ENCODE measurements around the gene ARHGEF25.
"Not testable (repeated sequence)": the region's sequence is repeated elsewhere in the genome, so short reads cannot be mapped to it uniquely, and the experiment has no call there.

The ARHGEF25 gene

DNA sequence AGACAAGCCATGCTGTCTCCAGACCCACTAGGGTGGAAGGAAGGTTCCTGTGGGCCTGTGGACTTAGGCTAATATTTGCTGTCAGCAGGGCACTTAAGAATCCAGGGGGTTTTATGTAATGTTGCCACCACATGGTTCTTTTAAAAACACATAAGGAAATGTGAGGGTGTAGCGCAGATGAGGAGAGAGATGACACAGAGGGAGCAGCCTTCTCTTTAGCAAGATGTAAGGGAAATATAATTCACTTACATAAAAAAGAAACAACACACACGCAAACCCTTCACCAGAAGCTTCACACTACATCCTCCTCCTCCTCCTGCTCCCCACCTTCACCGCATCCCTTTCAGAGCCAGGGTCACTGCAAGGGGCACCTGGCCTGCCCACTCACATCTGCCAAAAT lies 25.1 kb upstream of the ARHGEF25 start:
- DNase-seq, result no peak

DNA sequence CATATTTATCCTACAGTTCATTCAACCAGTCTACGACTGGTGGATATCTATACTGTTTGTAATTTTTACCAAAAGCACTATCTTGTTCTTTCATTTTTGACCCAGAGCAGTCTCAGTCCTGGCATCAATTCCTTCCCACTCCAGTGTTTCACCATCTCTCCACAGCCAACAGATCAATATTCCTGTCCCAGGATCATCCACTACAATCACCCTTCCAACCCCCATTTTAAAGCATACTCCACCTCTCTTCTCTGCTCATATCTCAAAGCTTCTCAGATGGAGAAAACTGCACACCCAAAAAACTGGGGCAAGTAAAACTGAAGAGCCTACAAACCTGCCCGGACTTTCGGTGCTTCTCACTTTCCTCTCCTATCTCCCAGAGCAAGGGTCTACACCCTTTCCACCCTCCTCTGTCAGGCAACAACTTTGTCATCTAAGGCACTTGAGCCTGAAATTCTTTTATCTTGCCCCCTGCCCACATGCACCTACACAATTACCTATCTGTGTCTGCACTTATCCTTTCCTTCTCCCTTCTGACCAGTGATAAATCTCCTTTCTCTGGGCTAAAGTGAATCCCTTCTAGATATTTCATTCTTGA lies 24.3 kb upstream of the ARHGEF25 start:
- no peak for DNase-seq

DNA sequence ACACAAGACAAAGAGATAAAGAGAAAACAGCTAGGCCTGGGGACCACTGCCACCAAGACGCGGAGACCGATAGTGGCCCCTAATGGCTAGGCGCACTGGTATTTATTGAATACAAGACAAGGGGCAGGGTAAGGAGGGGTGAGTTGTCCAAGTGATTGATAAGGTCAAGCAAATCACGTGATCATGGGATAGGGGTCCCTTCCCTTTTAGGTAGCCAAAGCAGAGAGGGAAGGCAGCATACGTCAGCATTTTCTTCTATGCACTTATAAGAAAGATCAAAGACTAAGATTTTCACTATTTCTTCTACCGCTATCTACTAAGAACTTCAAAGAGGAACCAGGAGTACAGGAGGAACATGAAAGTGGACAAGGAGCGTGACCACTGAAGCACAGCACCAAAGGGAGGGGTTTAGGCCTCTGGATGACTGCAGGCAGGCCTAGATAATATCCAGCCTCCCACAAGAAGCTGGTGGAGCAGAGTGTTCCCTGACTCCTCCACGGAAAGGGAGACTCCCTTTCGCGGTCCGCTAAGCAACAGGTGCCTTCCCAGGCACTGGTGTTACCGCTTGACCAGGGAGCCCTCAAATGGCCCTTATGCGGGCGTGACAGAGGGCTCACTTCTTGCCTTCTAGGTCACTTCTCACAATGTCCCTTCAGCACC lies 22.2 kb upstream of the ARHGEF25 start:
- DNase-seq, result not testable (repeated sequence)

DNA sequence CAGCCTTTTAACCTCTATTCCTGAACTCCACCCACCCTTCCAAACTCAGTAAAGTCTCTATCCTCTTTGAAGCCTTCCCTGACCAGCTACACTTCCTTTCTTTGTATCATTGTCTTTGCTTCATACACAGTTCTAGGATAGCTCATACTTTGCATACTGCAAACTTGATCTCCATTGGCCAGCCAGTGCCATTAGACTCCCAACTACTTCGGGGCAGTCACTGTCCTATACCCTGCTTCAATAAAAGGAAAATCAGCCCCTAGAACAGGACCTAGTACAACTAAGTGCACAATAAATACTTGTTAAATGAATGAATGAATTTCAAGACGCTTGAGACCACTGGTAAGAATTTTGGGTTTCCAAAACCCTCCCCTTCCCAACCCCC lies 20.8 kb upstream of the ARHGEF25 start:
- DNase-seq, result no peak

DNA sequence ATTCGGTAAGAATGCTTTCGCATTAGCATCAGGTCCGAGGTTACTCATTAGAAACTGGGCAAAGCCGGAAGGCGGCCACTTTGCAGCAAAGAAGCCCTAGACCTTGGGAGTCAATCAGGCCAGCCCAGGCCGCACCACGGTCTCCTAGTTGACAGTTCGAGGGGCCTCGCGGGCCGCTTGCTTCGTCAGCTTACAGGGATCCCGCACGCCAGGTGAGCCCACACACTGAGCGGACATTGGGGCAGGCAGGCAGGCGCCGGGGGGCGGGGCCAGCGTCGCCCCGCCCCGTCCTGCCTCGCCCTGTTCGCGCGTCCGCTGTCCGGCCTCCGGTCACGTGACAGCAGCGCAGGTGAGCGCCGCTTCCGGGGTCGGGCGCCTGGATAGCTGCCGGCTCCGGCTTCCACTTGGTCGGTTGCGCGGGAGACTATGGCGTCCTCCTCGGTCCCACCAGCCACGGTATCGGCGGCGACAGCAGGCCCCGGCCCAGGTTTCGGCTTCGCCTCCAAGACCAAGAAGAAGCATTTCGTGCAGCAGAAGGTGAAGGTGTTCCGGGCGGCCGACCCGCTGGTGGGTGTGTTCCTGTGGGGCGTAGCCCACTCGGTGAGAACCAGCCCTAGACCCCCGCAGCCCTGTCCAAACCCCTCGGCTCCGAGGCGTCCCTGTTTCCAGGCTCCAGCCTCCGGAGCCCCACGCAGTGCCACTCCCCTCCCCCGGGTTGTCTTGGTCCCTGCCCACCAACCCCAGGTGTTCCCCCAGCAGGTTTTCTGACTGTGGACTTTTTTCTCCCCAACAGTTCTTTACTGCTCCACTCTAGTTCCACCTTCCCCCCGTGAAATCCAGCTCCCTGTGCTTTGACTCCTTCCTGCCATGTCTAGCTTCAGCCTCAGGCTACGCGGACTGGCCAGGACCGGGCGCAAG lies 20.1 kb upstream of the ARHGEF25 start, which contains the start of gene PIP4K2C:
Gene PIP4K2C (plus strand): TSS at position 329 of the 918 bp plus-strand sequence. CDS start 98 bp downstream, at position 427.
- DNase-seq, result peak; percentile 89

DNA sequence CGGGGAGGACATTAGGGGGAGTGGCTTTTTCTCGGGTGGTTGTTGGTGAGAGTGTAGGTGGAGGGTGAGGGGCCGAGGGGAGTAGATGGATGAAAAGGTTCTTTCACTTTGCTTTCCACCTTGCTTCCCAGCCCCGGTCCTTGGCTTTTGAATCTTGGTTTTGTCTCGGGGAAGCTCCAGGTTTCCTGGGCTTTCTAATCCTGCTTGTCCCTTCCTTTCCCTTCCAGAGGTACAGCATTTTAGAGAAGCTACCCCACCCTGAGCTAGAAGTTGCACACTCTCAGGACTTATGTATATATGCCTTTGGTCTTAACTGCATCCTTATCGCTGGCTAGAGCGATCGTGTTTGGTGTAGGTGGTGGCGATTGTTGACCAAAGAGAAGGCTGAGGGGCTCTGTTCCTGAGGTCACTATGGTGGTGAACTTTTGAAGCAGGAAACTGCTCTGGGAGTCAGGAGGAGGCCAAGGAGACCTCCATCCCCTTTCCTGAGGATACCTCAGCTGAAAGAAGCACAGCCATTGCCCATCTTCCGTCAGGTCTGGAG lies 19.4 kb upstream of the ARHGEF25 start:
- DNase-seq, result peak; percentile 26

DNA sequence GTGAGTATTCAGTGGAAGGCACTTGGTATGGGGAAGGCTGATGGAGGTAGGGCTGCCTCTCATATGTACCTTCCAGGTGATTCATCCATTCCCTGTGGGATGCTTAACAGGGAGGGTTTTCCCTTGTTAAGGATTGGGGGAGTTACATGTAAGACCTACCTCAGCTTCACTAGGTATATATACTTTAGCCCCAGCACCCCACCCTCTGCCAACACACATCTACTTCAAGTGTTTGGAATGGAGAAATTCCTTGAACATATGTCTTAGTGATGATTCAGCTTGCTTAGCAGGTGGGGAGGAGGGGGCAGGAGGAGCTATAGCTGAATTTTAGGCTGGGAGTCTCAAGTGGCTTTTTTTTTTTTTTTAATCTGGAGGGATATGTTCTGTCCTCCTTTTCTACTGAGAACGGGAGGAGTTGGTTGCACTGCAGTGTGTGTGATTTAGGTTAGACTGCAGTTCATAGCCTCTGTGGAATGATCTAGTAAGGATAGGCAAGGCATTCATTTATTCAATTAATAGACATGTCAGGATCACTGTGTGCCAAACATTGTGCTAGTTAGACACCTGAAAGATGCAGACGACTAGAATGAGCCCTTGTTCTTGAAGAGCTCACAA lies 18.6 kb upstream of the ARHGEF25 start:
- peak; percentile 67 for DNase-seq

DNA sequence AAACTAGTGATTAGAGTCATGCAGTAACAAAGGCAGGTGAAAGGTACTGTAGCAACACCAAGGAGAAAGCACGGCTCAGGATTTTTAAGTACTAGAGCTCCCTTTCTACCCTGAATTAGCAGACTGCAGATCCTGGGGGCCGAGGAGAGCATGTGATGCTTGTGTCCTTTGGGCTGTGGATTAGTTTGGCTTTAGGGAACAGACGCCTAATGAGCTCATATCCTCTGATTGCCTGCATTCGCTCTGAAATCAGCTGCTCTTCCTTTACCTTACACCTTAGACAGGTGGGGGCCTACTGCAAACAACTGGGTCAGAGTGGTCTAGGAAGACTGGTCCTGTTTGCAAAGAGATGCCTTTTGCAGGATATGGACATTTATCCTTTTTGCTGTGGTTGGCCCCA lies 18.0 kb upstream of the ARHGEF25 start:
- no peak for DNase-seq

DNA sequence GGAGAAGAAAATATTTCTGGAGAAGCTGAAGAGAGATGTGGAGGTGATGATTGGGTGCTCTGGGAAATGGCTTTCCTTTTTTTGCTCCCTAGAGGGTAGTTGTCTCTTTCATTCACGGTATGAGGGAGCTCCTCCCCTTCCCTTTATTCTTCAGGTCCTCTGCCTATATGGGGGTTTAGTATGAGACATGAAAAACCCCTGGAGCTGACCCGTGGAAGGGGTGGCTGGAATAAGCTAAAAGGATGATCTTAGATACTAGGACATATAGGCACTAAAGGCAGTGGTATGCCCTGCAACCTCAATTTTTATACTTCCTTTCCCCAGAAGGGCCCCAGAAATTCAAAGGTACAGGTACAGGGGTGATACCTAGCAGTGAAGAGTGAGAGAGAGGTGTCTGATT lies 10.8 kb upstream of the ARHGEF25 start:
- DNase-seq, result no peak

DNA sequence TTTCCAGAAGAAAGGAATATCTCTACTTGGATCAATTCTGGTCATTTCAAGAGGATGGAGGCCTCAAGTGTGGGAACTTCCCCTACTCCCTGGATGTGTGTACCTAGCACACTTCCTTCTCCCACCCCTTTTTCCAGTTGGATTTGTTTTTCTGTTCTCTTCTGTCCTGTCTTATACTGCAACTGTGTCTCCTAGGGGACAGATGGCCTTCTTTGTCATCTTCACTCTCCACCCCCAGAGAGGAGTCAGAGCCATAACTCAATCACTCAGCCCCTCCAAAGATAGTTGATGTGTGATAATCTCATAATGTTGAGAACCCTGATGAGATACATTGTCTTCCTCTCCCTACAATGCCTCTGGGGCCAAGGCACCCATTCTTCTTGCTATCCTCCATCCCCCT lies 8.7 kb upstream of the ARHGEF25 start:
- no peak for DNase-seq

DNA sequence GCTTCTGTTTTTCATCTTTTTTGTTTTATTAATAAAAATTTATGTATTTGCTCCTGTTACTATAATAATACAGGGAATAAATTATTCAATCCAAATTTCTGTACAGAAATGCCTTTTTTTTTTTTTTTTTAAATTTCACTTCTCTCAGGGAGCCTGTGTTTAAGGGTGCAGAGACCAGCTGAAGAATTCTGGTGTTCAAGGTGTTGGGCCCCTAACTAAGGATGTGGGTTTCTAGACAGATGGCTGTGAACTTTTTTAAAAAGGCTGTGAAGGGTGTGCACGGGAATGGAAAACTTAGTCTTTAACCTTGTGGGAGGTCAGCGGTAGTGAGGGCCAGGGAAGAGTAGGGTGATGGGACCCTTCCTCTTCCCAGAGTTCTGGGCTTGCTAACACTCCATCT lies 7.9 kb upstream of the ARHGEF25 start:
- no peak for DNase-seq

DNA sequence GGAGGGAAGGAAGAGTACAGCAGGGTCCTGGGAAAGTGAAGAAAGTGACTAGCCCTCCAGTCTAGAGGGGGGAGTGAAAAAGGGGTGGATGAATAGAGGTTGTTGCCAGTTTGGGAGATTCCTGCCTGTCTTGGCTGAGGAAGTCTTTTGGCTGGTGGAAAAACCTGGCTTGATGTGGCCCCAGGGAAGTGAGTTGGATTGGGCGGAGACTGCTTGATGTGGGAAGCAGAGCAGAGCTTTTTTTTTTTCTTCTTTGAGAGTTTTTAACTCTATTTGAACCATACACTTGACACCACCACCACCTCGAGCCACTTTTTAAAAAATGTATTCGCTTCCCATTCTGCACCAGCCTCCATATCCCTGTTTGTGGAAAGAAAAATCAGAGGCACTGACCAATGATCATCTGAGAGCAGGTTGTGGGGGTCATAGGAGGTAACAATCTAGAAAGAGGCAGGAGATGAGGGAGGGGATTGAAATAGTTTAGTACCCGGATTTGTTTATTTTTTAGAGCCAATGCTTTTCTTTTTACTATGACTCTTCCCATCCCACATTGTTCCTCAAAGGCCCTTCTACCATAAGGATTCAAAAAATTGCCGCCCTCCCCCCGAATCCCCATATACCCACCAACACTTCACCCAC lies 7.3 kb upstream of the ARHGEF25 start:
- DNase-seq, result peak; percentile 82

DNA sequence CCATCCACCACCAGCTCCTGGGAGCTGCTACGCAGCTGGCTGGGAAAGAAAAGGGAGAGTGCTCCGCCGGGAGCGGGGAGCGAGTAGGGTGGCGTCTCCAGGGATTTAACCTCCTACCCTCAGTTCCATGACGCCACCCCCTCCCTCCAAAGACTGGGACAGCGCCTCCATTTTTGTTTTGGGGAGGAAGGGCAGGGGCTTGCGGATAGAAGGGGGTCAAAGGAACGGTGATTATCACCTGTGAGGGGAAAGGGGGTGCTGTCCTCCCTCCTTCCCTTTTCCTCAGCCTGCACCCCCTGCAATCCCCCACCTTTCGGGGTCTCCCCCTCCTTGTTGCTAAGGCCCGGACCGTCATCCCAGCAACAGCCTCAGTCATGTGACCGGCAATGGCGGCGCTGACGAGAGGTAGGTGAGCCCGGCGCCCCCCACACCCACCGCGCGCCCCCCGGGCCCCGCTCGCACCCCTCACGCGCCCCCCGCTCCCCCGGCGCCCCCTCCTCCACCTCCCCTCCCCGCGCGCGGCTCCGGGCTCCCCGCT lies 6.7 kb upstream of the ARHGEF25 start, which contains the start of gene DTX3:
Gene DTX3 (plus strand): TSS at position 371 of the 538 bp plus-strand sequence. CDS start 1,694 bp downstream, outside the sequence.
- DNase-seq, result peak; percentile 22

DNA sequence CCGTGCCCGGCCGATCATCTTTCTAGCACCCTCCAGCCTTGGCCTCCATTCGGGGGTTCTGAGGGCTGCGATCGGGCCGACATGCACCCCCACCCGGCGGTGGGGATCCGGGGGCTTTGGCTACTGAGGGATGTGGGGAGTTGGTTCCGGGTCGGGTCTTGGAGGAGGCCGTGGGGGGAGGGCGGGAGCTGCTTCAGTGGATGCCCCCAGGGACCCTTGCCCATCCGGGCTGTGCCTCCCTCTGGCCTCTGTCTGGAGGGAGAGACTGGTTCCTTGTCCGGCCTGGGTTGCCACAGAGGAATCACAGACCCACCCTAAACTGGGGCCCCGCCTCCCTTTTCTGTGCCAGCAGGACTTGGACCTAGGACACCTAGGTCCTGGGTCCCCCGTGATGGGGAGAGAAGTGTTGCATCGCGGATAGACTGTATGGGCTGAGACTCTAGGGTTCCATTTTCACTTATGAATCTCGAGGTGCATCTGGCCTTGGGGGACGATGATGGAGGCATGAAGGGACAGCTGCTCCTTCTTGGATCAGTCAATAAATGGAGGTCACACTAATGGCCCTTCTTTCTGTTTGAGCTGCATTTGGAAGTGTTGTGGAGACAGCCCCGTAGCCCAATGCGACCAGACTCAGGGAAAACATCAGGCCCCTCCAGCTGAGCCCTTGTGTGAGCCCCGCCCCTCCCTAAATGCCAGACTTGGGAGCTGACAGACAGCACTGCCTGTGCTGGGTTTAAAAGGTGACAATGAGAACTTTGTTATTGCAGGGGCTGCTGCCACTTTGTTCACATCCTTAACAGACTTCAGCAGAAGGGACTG lies 6.0 kb upstream of the ARHGEF25 start:
- DNase-seq, result peak; percentile 24

DNA sequence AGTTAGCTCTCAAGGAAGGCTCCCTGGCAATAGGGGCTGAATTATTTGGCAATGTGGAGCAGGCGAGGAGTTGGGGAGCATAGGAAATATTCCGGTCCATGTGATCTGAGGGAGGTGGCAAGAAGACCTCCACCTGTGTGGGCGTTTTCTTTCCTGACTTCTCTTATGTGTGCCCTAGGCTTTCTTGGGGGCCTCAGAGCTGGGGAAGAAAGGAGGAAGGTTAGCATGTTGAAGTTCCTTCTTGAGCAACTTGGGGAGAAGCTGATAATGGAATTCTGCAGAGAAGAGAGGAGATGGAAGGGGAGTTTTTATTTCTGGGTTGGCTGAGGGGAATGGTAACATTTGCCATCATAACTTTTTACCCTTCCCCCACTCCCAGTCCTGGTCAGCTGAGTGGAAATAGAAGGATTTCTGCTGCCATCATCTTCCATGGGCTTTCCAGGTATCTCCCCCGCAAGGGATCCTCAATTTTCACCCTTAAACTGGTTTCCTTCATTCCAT lies 5.4 kb upstream of the ARHGEF25 start:
- no peak for DNase-seq

DNA sequence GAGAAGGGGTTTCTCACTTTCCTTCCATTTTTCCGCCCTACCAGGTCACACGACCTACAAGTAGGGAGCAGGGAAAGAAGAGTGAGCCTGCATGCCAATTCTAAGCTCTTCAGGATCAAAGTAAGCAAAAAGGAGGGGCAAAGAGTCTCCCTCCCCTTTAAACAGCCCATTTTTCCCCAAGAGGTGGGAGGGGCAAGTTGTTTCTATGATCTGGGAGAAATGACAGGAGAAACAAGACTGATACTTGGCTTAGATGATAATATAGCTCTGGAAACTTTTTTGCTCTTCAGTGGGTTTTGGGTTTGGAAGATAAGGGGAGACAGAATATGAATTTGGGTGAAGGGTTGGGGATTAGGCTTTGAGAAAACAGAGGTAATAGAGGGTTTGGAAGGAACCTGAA lies 4.8 kb upstream of the ARHGEF25 start:
- DNase-seq, result no peak

DNA sequence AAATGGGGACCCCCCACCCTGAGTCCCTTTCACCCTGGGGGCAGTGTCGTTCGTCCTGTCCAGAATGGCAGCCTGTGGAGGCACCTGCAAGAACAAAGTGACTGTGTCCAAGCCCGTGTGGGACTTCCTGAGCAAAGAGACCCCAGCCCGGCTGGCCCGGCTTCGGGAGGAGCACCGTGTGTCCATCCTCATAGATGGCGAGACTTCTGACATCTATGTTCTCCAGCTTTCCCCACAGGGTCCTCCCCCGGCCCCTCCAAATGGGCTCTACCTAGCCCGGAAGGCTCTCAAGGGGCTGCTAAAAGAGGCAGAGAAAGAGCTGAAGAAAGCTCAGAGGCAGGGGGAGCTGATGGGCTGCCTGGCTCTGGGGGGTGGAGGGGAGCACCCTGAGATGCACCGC lies 4.4 kb upstream of the ARHGEF25 start:
- no peak for DNase-seq

DNA sequence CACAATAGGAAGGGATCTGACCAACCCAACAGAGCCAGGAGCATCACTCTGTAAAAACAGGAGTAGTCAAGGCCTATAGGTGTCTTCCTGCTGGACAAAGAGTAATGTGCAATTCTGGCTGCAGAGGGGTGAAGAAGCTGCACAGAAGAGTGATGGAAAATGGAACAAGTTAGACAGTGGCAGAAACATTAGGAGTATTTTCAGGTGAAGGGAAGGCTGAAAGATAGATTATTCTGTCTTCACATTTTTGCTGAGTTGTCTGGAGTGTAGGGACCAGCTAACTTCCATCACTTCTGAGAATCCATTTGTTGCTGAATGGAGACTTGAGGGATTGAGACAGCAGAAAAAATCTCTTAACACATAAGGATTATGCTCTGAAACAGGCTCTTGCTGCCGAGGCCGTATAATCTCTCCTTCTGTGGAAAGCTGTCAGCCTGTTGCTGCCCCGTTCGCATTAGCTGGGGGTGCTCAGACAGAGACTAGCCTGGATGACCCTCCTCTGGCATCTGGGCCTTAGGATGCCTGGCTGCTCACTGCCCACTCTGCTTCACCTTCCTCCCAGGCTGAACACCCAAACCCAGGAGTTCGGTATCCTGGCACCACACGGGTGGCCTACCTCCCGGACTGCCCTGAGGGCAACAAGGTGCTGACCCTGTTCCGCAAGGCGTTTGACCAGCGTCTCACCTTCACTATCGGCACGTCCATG lies 3.1 kb upstream of the ARHGEF25 start:
- DNase-seq, result no peak

DNA sequence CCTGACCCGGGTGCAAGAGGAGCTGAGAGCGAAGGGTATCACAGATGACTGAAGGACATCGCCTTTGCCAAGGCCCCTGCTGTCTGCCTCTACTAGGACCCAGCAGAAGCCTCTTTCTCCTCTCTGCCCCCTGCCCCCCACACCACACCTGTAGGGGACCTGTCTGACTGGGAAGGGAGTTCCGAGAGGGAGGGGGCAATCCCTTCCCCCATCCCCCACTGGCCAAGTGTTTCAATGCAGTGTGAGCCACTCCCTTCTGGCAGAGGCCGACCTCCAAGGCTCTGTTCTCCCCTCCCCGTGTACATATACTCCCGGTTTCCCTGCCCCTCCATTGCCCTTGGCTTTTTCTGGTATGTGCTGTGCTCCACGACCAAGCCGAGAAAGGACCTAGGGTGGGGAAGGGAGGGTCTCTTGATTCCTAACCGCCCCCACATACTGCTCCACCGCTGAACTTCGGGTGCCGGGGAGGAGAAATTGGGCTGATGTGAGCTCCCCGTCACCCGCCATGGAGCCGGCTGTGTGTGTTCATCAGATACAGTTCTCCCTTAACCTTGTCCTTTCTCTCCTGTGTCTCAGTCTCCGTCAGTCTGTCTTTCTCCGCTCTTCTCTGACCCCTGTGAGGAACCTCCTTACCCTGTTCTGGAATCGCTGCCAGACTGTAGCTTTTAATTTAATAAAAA lies 2.0 kb upstream of the ARHGEF25 start:
- no peak for DNase-seq

All from NCI-H226 (cell line).